ENCODE results near the gene CENPA.

- TF ChIP-seq CTCF (IDR thresholded peaks at IDR 0.05; ENCODE audit: low read depth, low read length) (no peak), EZH2phosphoT487 (IDR thresholded peaks at IDR 0.05; ENCODE audit: low read depth) (no peak)
Observed at GRCh38 chr2:26756337-26756736, 29.5 kb upstream of the CENPA start.

All from OCI-LY3 (cell line).